OCI-LY1 (cell line): Measurements from ENCODE around the gene TCAF1.

ENCODE experiments used
- CTCF ChIP-seq: fragments of 200-600 bp; sonication (generic), shearing (Covaris generic); IDR thresholded peaks from 2 replicates; pipeline ENCODE4 v1.5.1; 2017; ENCODE audit warnings: mild to moderate bottlenecking, antibody characterized with exemption, low read length, moderate library complexity, mixed read lengths
- EZH2 ChIP-seq: fragments of 200-600 bp; sonication (generic), shearing (Covaris generic); IDR thresholded peaks from 2 replicates; pipeline ENCODE4 v1.8.0; 2017; ENCODE audit warnings: borderline replicate concordance, mixed run types, mild to moderate bottlenecking, antibody characterized with exemption, low read length, moderate library complexity, mixed read lengths

GRCh38 chr7:143914938-143915652 is 13.1 kb upstream of the TCAF1 start:
- no peak for TF ChIP-seq CTCF
- no peak for TF ChIP-seq EZH2
